Keratinocyte (primary cell): ENCODE results near the gene COL9A3. TPM values are rescaled to one million over a fixed set of nuclear protein-coding genes. Genes with fewer than 3 reads are reported as not detected.

Experiments
- DNase-seq: peaks from one replicate; pipeline ENCODE4 v3.0.0-alpha.2; 2011; ENCODE audit warnings: low read depth, missing footprints, low spot score
- FAIRE-seq: peaks from 2 replicates; lab custom pipeline; 2011; peaks lifted over from hg19 to GRCh38; lab: Jason Lieb, UNC
- H2AFZ ChIP-seq: 2 replicates; pipeline ENCODE4 v1.6.0; 2012; ENCODE audit warnings: low read length, control low read depth, inconsistent platforms; ENCODE audit not compliant: control insufficient read depth
- H3K27ac ChIP-seq: 2 replicates; pipeline ENCODE4 v1.5.1; 2011; ENCODE audit warnings: low read length; ENCODE audit not compliant: control insufficient read depth, insufficient read depth
- H3K27me3 ChIP-seq: 3 replicates; pipeline ENCODE4 v1.6.0; 2011; ENCODE audit warnings: low read length; ENCODE audit not compliant: control insufficient read depth, insufficient read depth; ENCODE audit errors: extremely low read depth
- H3K36me3 ChIP-seq, 2 experiments: 2 replicates in 1 of 2; 3 replicates in 1 of 2; pipeline ENCODE4 v1.5.1; 2011; ENCODE audit warnings: low read length in 2 of 2, mild to moderate bottlenecking in 1 of 2; ENCODE audit not compliant: control insufficient read depth in 2 of 2, insufficient read depth in 2 of 2; ENCODE audit errors: extremely low read depth in 1 of 2
- H3K4me1 ChIP-seq: 3 replicates; pipeline ENCODE4 v1.5.1; 2011; ENCODE audit warnings: low read length; ENCODE audit not compliant: control insufficient read depth, insufficient read depth; ENCODE audit errors: extremely low read depth
- H3K4me2 ChIP-seq: 3 replicates; pipeline ENCODE4 v1.6.0; 2011; ENCODE audit warnings: low read depth, low read length; ENCODE audit not compliant: control insufficient read depth, insufficient read depth; ENCODE audit errors: extremely low read depth
- H3K4me3 ChIP-seq, 3 experiments: fragments of 200-600 bp in 1 of 3; sonication (generic) in 1 of 3; 2 replicates in 2 of 3; 3 replicates in 1 of 3; pipeline ENCODE4 v1.5.1; 2011 to 2016; ENCODE audit warnings: low read length in 3 of 3, mild to moderate bottlenecking in 3 of 3, control low read depth in 2 of 3, inconsistent platforms in 1 of 3, low read depth in 1 of 3, mixed read lengths in 1 of 3, mixed run types in 1 of 3, moderate library complexity in 1 of 3; ENCODE audit not compliant: control insufficient read depth in 2 of 3, insufficient read depth in 2 of 3; ENCODE audit errors: extremely low read depth in 1 of 3
- H3K79me2 ChIP-seq: 2 replicates; pipeline ENCODE4 v1.6.0; 2012; ENCODE audit warnings: low read length; ENCODE audit not compliant: control insufficient read depth, insufficient read depth
- H3K9ac ChIP-seq: 3 replicates; pipeline ENCODE4 v1.6.0; 2011; ENCODE audit warnings: low read length; ENCODE audit not compliant: control insufficient read depth, insufficient read depth; ENCODE audit errors: extremely low read depth
- H3K9me1 ChIP-seq: 3 replicates; pipeline ENCODE4 v1.6.0; 2011; ENCODE audit warnings: low read length; ENCODE audit not compliant: control insufficient read depth, insufficient read depth; ENCODE audit errors: extremely low read depth
- H3K9me3 ChIP-seq: 2 replicates; pipeline ENCODE4 v1.5.1; 2012; ENCODE audit warnings: low read depth, low read length; ENCODE audit not compliant: control insufficient read depth
- H4K20me1 ChIP-seq: 3 replicates; pipeline ENCODE4 v1.6.0; 2011; ENCODE audit warnings: low read length; ENCODE audit not compliant: control insufficient read depth, insufficient read depth; ENCODE audit errors: extremely low read depth
- CTCF ChIP-seq, 3 experiments: IDR thresholded peaks in 1 of 3; conservative IDR thresholded peaks in 1 of 3; optimal IDR thresholded peaks in 1 of 3; 2 replicates in 2 of 3; 3 replicates in 1 of 3; pipeline versions ENCODE3 to v1.5.1; 2011; ENCODE audit warnings: low read length in 3 of 3, mild to moderate bottlenecking in 3 of 3, moderate library complexity in 2 of 3, control low read depth in 1 of 3, inconsistent platforms in 1 of 3; ENCODE audit not compliant: insufficient read depth in 2 of 3; ENCODE audit errors: extremely low read depth in 1 of 3
- EZH2 ChIP-seq: IDR thresholded peaks from one replicate; pipeline ENCODE4 v1.6.1; 2012; ENCODE audit warnings: inconsistent platforms, mild to moderate bottlenecking, low read length, moderate library complexity
- dilution Hi-C: fragments of 300-500 bp; cut with MboI; formaldehyde crosslinking; loops from one replicate; pipeline ENCODE4 v1.7.0; 2020; ENCODE audit warnings: low sequenced_read_pairs; ENCODE audit not compliant: extremely low pct_ligation_motif_present
- polyA plus RNA-seq, 5 experiments: library from polyadenylated mRNA; depleted of rRNA in 3 of 5; stranded (reverse) in 3 of 5; stranded (forward) in 1 of 5; unstranded in 1 of 5; fragments of >200 nt; gene quantifications; 1 replicate in 1 of 5; 2 replicates in 3 of 5; 3 replicates in 1 of 5; pipeline versions ENCODE4 v1.2.1 to v1.2.3, GENCODE V29; 2011 to 2012; ENCODE audit warnings: missing spikeins in 2 of 5, low read depth in 1 of 5, low replicate concordance in 1 of 5

COL9A3 gene
- polyA plus RNA-seq, 1 donor (not counting 4 experiments of a cell fraction or from before 2014, with no cell fraction given): 4.8 TPM

GRCh38 chr20:62825986-62826645 is 9.3 kb downstream of the COL9A3 start:
- H2AFZ ChIP-seq: no peak overlapping the region
- no peaks in the 10 kb centered on the region for H3K36me3 ChIP-seq
- DNase-seq: no peak
- H3K9me3 ChIP-seq: no peaks in the 10 kb centered on the region
- TF ChIP-seq CTCF (optimal IDR thresholded peaks at IDR 0.05 in 1 of 3, IDR thresholded peaks at IDR 0.05 in 1 of 3, conservative IDR thresholded peaks at IDR 0.05 in 1 of 3; ENCODE audit: extremely low read depth in 1 of 3, insufficient read depth in 2 of 3, low read length in 3 of 3): no peak
- no peak for TF ChIP-seq EZH2
- H3K79me2 ChIP-seq: no peaks in the 10 kb centered on the region
- H3K9ac ChIP-seq: no peak overlapping the region
- no peaks in the 10 kb centered on the region for H3K27me3 ChIP-seq
- H4K20me1 ChIP-seq: no peaks in the 10 kb centered on the region
- H3K4me3 ChIP-seq: no peak overlapping the region
- H3K27ac ChIP-seq: no peak overlapping the region
- H3K9me1 ChIP-seq: no peaks in the 10 kb centered on the region
- dilution Hi-C loops: no loop called here
- no peak overlapping the region for H3K4me2 ChIP-seq
- peaks cover 11% of the 10 kb centered on the region for H3K4me1 ChIP-seq
- no peak for FAIRE-seq

GRCh38 chr20:62826646-62827310 is 9.9 kb downstream of the COL9A3 start:
- FAIRE-seq (no peak), DNase-seq (no peak)
- H3K36me3 ChIP-seq: no peaks in the 10 kb centered on the region
- H3K79me2 ChIP-seq: no peaks in the 10 kb centered on the region
- H3K9me3 ChIP-seq: no peaks in the 10 kb centered on the region
- TF ChIP-seq CTCF (optimal IDR thresholded peaks at IDR 0.05 in 1 of 3, IDR thresholded peaks at IDR 0.05 in 1 of 3, conservative IDR thresholded peaks at IDR 0.05 in 1 of 3; ENCODE audit: extremely low read depth in 1 of 3, insufficient read depth in 2 of 3, low read length in 3 of 3) (no peak), EZH2 (no peak)
- H3K4me1 ChIP-seq: peaks cover 17% of the 10 kb centered on the region
- no peak overlapping the region for H3K4me2 ChIP-seq
- no peak overlapping the region for H3K27ac ChIP-seq
- no peaks in the 10 kb centered on the region for H3K27me3 ChIP-seq
- dilution Hi-C loops: no loop called here
- no peak overlapping the region for H3K9ac ChIP-seq
- H3K4me3 ChIP-seq: no peak overlapping the region
- H4K20me1 ChIP-seq: no peaks in the 10 kb centered on the region
- H2AFZ ChIP-seq: no peak overlapping the region
- no peaks in the 10 kb centered on the region for H3K9me1 ChIP-seq
